K562 treated with DMSO at 1 percent for 12 hours (cell line): ENCODE results near the gene SMIM33. TPM values are rescaled to one million over a fixed set of nuclear protein-coding genes. Genes with fewer than 3 reads are reported as not detected.

ENCODE experiments used
- total RNA-seq: library from RNA; unstranded; fragments of 300-600 nt; gene quantifications from 2 replicates; pipeline ENCODE4 v1.2.3, GENCODE V29; 2022; ENCODE audit not compliant: insufficient read depth

The SMIM33 gene
- total RNA-seq, result not detected in 2 replicates

GRCh38 chr5:139470821-139471300 is at the start of gene SMIM33:
SMIM33 (plus strand) TSS chr5:139471004; CDS start chr5:139471122, 118 bp downstream.

GRCh38 chr5:139439013-139439903 is 31.5 kb upstream of the SMIM33 start, which contains the start of gene DNAJC18:
DNAJC18 (minus strand) TSS chr5:139439525; CDS start chr5:139439445, 80 bp downstream.

GRCh38 chr5:139462586-139463276 is 8.1 kb upstream of the SMIM33 start, which contains the start of gene ECSCR:
ECSCR (minus strand) TSS chr5:139462743; CDS start chr5:139462670, 73 bp downstream.

GRCh38 chr5:139482050-139482889 is 11.5 kb downstream of the SMIM33 start, which contains the start of gene STING1:
STING1 (minus strand) TSS chr5:139482758; CDS start chr5:139481704, 1,054 bp downstream.

Other genes with a start within 250 kb of the SMIM33 start
- 62.3 and 136 TPM in 2 replicates for gene MATR3, start 177.3 kb upstream of the SMIM33 start, total RNA-seq
- gene PAIP2, start 129.2 kb upstream of the SMIM33 start, total RNA-seq, result 81.2 and 128 TPM in 2 replicates
- gene SLC23A1, start 87.7 kb upstream of the SMIM33 start, total RNA-seq, result not detected in 2 replicates
- not detected in 2 replicates for gene MZB1, start 81.1 kb upstream of the SMIM33 start, total RNA-seq
- 1.5 and 3.0 TPM in 2 replicates for gene PROB1, start 75.9 kb upstream of the SMIM33 start, total RNA-seq
- gene SPATA24, start 66.9 kb upstream of the SMIM33 start, total RNA-seq, result 9.5 TPM in 1 of 2 replicates, not detected in the other
- gene DNAJC18, start 31.5 kb upstream of the SMIM33 start, total RNA-seq, result 3.1 and 3.4 TPM in 2 replicates
- not detected in 2 replicates for gene ECSCR, start 8.3 kb upstream of the SMIM33 start, total RNA-seq
- 62.4 and 97.5 TPM in 2 replicates for gene STING1, start 11.8 kb downstream of the SMIM33 start, total RNA-seq
- gene UBE2D2, start 90.3 kb downstream of the SMIM33 start, total RNA-seq, result 114 and 124 TPM in 2 replicates
- 80.1 and 103 TPM in 2 replicates for gene CXXC5, start 177.3 kb downstream of the SMIM33 start, total RNA-seq